Measurements from ENCODE around the gene FAM47E.
"Not testable (repeated sequence)": the region's sequence is repeated elsewhere in the genome, so short reads cannot be mapped to it uniquely, and the experiment has no call there.

Gene FAM47E

GRCh38 chr4:76266627-76267026, 15.1 kb downstream of the FAM47E start:
- in situ Hi-C loops (cut with HindIII; ENCODE audit: low sequenced_read_pairs), result no loop called here

- in situ Hi-C loops (cut with HindIII; ENCODE audit: low sequenced_read_pairs), result no loop called here
These were observed 16.3 kb downstream of the FAM47E start for GRCh38 chr4:76267811-76268210.

GRCh38 chr4:76270244-76271175, 19.0 kb downstream of the FAM47E start:
- in situ Hi-C loops (cut with HindIII; ENCODE audit: low sequenced_read_pairs), result no loop called here

- in situ Hi-C loops (cut with HindIII; ENCODE audit: low sequenced_read_pairs), result no loop called here
These were observed 19.7 kb downstream of the FAM47E start for GRCh38 chr4:76271248-76271647.

- in situ Hi-C loops (cut with HindIII; ENCODE audit: low sequenced_read_pairs), result no loop called here
These were observed 20.6 kb downstream of the FAM47E start for GRCh38 chr4:76272073-76272472.

GRCh38 chr4:76272582-76272981, 21.1 kb downstream of the FAM47E start:
- in situ Hi-C loops (cut with HindIII; ENCODE audit: low sequenced_read_pairs), result no loop called here

GRCh38 chr4:76272999-76273398, 21.5 kb downstream of the FAM47E start:
- in situ Hi-C loops (cut with HindIII; ENCODE audit: low sequenced_read_pairs), result no loop called here

- in situ Hi-C loops (cut with HindIII; ENCODE audit: low sequenced_read_pairs), result no loop called here
These were observed 24.1 kb downstream of the FAM47E start for GRCh38 chr4:76275486-76276124.

GRCh38 chr4:76276813-76277212, 25.3 kb downstream of the FAM47E start:
- in situ Hi-C loops (cut with HindIII; ENCODE audit: low sequenced_read_pairs), result no loop called here

GRCh38 chr4:76277667-76278066, 26.1 kb downstream of the FAM47E start:
- in situ Hi-C loops (cut with HindIII; ENCODE audit: low sequenced_read_pairs), result no loop called here

GRCh38 chr4:76278583-76278982, 27.1 kb downstream of the FAM47E start:
- in situ Hi-C loops (cut with HindIII; ENCODE audit: low sequenced_read_pairs), result no loop called here

GRCh38 chr4:76279462-76279861, 27.9 kb downstream of the FAM47E start:
- in situ Hi-C loops (cut with HindIII; ENCODE audit: low sequenced_read_pairs), result no loop called here

GRCh38 chr4:76280488-76281441, 29.2 kb downstream of the FAM47E start:
- in situ Hi-C loops (cut with HindIII; ENCODE audit: low sequenced_read_pairs), result no loop called here

GRCh38 chr4:76281594-76281993, 30.1 kb downstream of the FAM47E start:
- in situ Hi-C loops (cut with HindIII; ENCODE audit: low sequenced_read_pairs), result not testable (repeated sequence)

- in situ Hi-C loops (cut with HindIII; ENCODE audit: low sequenced_read_pairs), result no loop called here
These were observed 31.6 kb downstream of the FAM47E start for GRCh38 chr4:76282941-76283689.

- in situ Hi-C loops (cut with HindIII; ENCODE audit: low sequenced_read_pairs), result no loop called here
These were observed 32.4 kb downstream of the FAM47E start for GRCh38 chr4:76283900-76284299.

- in situ Hi-C loops (cut with HindIII; ENCODE audit: low sequenced_read_pairs), result not testable (repeated sequence)
These were observed 36.3 kb downstream of the FAM47E start for GRCh38 chr4:76287811-76288210.

GRCh38 chr4:76292730-76293129, 41.2 kb downstream of the FAM47E start:
- in situ Hi-C loops (cut with HindIII; ENCODE audit: low sequenced_read_pairs), result no loop called here

- in situ Hi-C loops (cut with HindIII; ENCODE audit: low sequenced_read_pairs), result no loop called here
These were observed 42.3 kb downstream of the FAM47E start for GRCh38 chr4:76293772-76294171.

- in situ Hi-C loops (cut with HindIII; ENCODE audit: low sequenced_read_pairs), result no loop called here
These were observed 44.8 kb downstream of the FAM47E start for GRCh38 chr4:76296286-76296820.
